CD4-positive, alpha-beta T cell treated with Interleukin-17A for 1 hour (primary cell): Measurements from ENCODE around the gene CTNNA1.
"Not testable (repeated sequence)": the region's sequence is repeated elsewhere in the genome, so short reads cannot be mapped to it uniquely, and the experiment has no call there.

ENCODE experiments used
- DNase-seq: peaks from one replicate; pipeline ENCODE4 v3.0.0-alpha.2; 2020

Gene CTNNA1

GRCh38 chr5:138903130-138903775 is 150.0 kb downstream of the CTNNA1 start:
- DNase-seq = no peak

GRCh38 chr5:138905541-138905940 is 152.3 kb downstream of the CTNNA1 start:
- DNase-seq = no peak

DNA sequence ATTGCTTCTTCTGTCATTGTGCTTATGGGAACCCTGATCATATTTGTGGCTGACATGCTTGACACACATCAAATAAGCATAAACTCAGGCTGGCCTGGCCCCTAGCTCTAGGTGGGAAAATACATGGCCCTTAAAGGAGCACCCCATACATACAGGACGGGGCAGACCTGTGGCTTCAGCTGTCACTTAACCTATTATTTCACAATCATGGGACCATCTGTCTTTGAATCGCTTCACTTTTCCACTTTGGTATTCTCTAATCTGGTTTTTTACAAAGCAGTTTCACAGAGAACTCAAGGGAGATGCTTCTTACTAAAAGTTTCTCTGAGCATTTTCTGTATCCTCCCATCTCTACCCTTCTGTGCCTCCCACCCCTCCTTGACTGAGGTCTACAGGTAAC is 156.5 kb downstream of the CTNNA1 start:
- no peak for DNase-seq

GRCh38 chr5:138910546-138911185 is 157.4 kb downstream of the CTNNA1 start:
- no peak for DNase-seq

DNA sequence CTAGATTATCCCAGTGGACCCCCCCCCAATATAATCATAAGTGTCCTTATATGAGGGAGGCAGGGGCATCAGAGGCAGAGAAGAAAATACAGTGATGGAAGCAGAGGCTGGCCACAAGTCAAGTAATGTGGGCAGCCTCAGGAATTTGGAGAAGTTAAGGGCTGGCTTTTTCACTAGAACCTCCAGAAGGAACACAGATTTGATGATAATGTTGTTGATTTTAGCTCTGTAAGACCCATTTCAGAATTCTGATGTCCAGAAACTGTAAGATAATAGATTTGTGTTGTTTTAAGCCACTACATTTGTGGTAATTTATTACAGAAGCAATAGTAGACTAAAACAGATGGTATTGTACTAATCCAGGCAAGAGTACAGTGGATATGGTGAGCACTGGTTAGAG is 158.2 kb downstream of the CTNNA1 start:
- DNase-seq = no peak

DNA sequence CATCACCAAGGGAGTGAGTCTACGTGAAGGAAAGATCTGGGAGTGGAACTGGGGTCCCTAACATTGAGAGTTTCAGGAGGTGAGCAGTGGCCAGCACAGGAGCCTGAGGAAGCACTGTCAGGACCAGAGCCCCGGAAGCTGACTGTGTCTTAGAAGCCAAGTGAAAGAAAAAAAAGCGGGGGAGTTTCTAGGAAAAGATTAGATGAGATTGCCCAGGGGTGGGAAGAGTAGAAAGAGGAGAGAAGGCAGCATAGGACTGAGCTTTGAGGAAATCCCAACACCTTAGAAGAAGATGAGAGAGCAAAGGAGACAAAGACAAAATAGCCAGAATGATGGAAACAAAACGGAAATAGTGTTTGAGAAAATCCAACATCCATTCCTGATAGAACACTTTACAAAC is 158.9 kb downstream of the CTNNA1 start:
- DNase-seq = no peak

GRCh38 chr5:138913773-138914172 is 160.5 kb downstream of the CTNNA1 start:
- DNase-seq = no peak

GRCh38 chr5:138914338-138914737 is 161.1 kb downstream of the CTNNA1 start:
- DNase-seq = no peak

DNA sequence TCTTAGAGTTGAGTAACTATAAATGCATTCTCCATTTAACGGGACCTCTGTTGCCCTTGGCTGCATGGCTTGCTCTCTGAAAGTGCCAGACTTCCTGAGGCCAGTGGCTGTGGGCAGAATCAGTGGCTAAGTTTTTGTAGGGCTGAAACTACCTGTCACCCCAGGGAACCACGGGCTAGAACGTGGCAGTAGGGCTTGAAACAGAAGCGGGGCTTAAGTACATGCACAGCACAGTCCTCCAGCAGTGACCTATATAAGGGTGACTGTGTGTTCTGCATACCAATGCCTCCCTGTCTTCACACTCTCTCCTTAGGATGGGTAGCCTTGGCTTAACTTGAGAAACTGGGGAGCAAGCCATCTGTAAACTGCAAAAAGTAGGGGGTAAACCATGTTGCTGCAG is 165.5 kb downstream of the CTNNA1 start:
- DNase-seq = no peak

DNA sequence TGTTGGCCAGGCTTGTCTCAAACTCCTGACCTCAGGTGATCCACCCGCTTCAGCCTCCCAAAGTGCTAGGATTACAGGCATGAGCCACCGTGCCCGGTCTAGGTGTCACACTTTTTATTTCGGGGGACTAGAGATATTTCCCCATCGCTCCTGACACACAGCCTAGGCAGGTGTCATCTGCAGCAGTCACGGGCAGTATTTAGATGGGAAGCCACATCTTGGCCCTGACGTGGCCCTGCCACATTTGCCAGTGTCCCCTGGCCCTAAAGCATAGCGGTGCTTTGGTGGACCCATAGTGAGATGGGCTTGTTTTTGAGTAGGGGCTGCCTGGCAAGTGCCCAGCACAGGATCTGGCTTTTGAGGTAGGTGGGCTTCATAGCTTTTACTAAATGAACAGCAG is 167.0 kb downstream of the CTNNA1 start:
- no peak for DNase-seq

GRCh38 chr5:138921362-138921761 is 168.1 kb downstream of the CTNNA1 start:
- not testable (repeated sequence) for DNase-seq

DNA sequence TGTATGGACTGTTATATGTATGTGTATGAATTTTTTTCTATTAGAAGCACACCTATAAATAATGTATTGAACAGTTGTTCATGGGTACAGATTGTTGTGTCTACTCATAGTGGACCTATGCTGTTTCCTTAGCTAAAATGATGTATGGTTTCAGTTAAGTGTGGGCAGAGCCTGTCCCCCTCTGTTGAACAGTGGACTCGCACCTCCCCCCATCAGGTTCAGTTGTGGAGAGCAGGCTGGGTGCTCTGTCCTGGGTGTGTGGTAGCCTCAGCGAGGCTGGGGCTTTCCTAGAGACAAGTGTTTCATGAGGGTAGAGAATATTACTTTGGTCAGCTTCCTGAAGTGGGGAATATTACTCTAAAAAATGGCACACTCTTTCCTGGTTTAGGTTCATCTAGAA is 169.3 kb downstream of the CTNNA1 start:
- DNase-seq = no peak

GRCh38 chr5:138925090-138925635 is 171.9 kb downstream of the CTNNA1 start:
- no peak for DNase-seq

- no peak for DNase-seq
Measured at GRCh38 chr5:138926257-138926656, 173.0 kb downstream of the CTNNA1 start.

GRCh38 chr5:138926688-138927448 is 173.6 kb downstream of the CTNNA1 start:
- no peak for DNase-seq

DNA sequence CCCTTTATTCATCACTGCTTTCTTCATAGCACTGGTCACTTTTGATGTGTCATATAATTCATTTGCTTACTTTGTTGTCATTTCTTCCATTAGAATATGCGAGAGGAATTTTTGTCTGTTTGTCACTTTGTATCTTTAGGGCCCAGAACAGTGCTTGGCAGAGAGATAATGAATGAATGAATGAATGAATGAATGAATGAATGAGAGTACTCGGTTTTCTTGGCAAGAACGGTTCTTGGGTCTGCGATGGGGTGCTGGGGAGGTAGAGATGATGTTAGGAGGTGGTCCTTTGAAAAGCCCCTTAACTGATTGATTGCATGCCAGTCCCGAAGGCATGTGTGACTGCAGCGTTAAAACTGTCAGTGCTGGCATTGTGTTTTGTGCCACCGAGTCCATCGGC is 174.3 kb downstream of the CTNNA1 start:
- DNase-seq = no peak

- DNase-seq = no peak
Measured at GRCh38 chr5:138927979-138928378, 174.8 kb downstream of the CTNNA1 start.

- no peak for DNase-seq
Measured at GRCh38 chr5:138929571-138929955, 176.3 kb downstream of the CTNNA1 start.

GRCh38 chr5:138930371-138931097 is 177.3 kb downstream of the CTNNA1 start:
- DNase-seq = no peak

DNA sequence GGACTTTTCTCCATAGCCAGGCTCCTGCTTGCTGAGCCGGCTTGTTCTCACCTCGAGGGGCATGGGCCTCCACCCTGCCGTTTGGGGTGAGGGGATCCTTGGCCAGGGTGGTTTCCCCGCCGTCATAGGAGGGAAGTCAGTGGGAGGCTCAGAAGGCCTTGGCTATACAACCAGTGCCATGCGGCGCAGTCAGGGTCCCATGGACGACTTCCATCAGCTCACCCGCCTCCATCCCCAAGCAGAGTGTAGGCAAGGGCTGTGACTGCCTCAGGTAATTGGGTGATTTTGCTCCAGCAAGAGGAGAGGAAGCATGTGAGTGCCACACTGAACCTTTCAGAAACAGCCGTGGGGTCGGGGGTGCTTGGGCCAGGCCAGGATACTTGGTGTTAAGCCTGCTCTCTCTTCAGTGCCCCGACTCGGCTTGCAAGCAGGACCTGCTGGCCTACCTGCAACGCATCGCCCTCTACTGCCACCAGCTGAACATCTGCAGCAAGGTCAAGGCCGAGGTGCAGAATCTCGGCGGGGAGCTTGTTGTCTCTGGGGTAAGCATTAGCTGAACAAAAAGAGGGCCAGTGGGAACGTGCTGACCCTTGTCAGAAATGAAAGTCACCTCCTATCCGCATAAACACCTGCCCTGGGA is 179.1 kb downstream of the CTNNA1 start:
- no peak for DNase-seq

DNA sequence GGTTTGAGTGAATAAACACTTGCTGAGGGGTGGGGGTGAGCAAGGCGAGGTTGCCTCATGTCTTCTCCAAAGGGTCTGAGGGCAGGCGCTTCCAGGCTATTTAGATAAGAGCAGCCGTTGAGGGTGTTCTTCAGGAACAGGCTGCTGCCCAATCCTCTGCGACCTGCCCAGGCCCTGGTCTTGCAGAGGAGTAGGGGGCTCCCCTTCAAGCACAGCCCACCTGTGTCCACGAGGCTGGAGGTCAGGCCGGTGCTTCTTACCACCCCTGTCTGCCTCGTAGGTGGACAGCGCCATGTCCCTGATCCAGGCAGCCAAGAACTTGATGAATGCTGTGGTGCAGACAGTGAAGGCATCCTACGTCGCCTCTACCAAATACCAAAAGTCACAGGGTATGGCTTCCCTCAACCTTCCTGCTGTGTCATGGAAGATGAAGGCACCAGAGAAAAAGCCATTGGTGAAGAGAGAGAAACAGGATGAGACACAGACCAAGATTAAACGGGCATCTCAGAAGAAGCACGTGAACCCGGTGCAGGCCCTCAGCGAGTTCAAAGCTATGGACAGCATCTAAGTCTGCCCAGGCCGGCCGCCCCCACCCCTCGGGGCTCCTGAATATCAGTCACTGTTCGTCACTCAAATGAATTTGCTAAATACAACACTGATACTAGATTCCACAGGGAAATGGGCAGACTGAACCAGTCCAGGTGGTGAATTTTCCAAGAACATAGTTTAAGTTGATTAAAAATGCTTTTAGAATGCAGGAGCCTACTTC is 180.5 kb downstream of the CTNNA1 start:
- DNase-seq = no peak

DNA sequence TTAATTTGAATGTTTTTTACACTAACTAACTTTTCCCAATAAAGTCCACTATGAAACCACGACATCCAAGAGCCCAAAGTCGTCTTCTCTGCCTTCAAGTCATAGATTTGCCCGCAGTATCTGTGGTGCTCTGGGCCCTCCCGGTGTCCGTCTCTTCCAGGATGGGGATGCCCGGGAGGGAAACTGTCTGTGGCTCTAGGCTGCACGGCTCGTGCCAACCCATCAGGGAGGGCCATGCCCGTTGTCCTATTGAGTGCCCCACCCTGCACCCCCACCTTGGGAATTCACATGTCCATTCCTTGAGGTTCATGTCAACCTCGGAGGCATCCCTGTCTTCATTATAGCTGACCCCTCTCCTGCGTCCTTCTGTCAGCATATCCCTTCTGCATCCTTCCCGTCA is 181.7 kb downstream of the CTNNA1 start:
- no peak for DNase-seq
